Tibial nerve (tissue), 4 donors: ENCODE results near the gene CHN1.

Experiments
- EP300 ChIP-seq, 2 donors: sonication (generic); formaldehyde crosslinking; IDR thresholded peaks; one replicate each; pipeline ENCODE4 v1.6.1; 2017; ENCODE audit warnings: antibody characterized with exemption in 2 of 2, mild to moderate bottlenecking in 1 of 2
- TF ChIP-seq, protein P1 (sequence below), 5 experiments: fragments of 200-600 bp in 3 of 5; fragments of 450-650 bp in 2 of 5; sonication (generic) in 3 of 5; IDR thresholded peaks; one replicate each; pipeline ENCODE4 v1.5.1; 2016 to 2019; ENCODE audit warnings: antibody characterized with exemption in 5 of 5, mild to moderate bottlenecking in 3 of 5, moderate library complexity in 2 of 5

GRCh38 chr2:174957050-174957449 is 48.1 kb downstream of the CHN1 start:
- TF ChIP-seq, protein P1, sequence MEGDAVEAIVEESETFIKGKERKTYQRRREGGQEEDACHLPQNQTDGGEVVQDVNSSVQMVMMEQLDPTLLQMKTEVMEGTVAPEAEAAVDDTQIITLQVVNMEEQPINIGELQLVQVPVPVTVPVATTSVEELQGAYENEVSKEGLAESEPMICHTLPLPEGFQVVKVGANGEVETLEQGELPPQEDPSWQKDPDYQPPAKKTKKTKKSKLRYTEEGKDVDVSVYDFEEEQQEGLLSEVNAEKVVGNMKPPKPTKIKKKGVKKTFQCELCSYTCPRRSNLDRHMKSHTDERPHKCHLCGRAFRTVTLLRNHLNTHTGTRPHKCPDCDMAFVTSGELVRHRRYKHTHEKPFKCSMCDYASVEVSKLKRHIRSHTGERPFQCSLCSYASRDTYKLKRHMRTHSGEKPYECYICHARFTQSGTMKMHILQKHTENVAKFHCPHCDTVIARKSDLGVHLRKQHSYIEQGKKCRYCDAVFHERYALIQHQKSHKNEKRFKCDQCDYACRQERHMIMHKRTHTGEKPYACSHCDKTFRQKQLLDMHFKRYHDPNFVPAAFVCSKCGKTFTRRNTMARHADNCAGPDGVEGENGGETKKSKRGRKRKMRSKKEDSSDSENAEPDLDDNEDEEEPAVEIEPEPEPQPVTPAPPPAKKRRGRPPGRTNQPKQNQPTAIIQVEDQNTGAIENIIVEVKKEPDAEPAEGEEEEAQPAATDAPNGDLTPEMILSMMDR (IDR thresholded peaks at IDR 0.05): no peak
- TF ChIP-seq EP300 (IDR thresholded peaks at IDR 0.05): no peak
